ENCODE results near the gene ADAM12. TPM values are rescaled to one million over a fixed set of nuclear protein-coding genes. Genes with fewer than 3 reads are reported as not detected.

Gene ADAM12
- total and polyA plus RNA-seq, 9 of the 15 experiments (the other 6 are each of a cell fraction or from before 2014, with no cell fraction given): not detected

GRCh38 chr10:125983161-125983560 lies 405.1 kb downstream of the ADAM12 start:
- ATAC-seq (no peak), DNase-seq (ENCODE audit: extremely low read depth in 1 of 4, low spot score in 3 of 4) (no peak), FAIRE-seq (no peak)
- Histone ChIP-seq H3K4me3 (no peak overlapping the region), H3K4me2 (ENCODE audit: insufficient read depth, low read length) (no peak overlapping the region), H2AFZ (ENCODE audit: low read depth, low read length) (no peak overlapping the region), H3K36me3 (ENCODE audit: control insufficient read depth, insufficient read depth, low read length) (no peaks in the 10 kb centered on the region), H3K27ac (ENCODE audit: extremely low read depth, low read depth, low read length) (no peak overlapping the region), H3K9me1 (ENCODE audit: control insufficient read depth, insufficient read depth, low read length) (no peaks in the 10 kb centered on the region), H4K20me1 (replicated peaks; ENCODE audit: control insufficient read depth, insufficient read depth, low read length) (peaks cover 3% of the 10 kb centered on the region; the same call in 1 of the 2 replicates), H3K4me1 (replicated peaks in 1 of 2; ENCODE audit: control insufficient read depth in 2 of 2, insufficient read depth in 2 of 2, low read length in 2 of 2) (no peaks in the 10 kb centered on the region; a peak in 1 of 5 replicates), H3K27me3 (ENCODE audit: control insufficient read depth in 2 of 2, insufficient read depth in 2 of 2, low read length in 2 of 2) (peaks cover 0 to 7% of the 10 kb centered on the region in 2 experiments; a peak in 2 of 5 replicates), H3K9me3 (replicated peaks; ENCODE audit: control insufficient read depth, insufficient read depth, low read depth, low read length) (no peaks in the 10 kb centered on the region), H3K9ac (ENCODE audit: insufficient read depth in 1 of 2, low read depth in 2 of 2, low read length in 2 of 2) (no peak overlapping the region), H3K79me2 (ENCODE audit: control insufficient read depth, insufficient read depth, low read length) (no peaks in the 10 kb centered on the region)
- 2% methylated on average over 6 of the region's 6 CpGs for WGBS (ENCODE audit: insufficient coverage, low coverage, missing lambda C conversion rate)
- POLR2A ChIA-PET: interaction anchor here (0.5 kb wide), 1 partner anchor 114 kb away, joined by 3 read pairs; no protein-coding TSS in a partner anchor
- intact Hi-C loops (cut with micrococcal nuclease): loop anchor here (2.0 to 10.0 kb wide), 6 partner anchors 116 to 1872 kb away; partner anchors contain the start of gene ADAM12
- no TSS peak for BruUV-seq (replicated peaks)
- in situ Hi-C loops (cut with MboI): loop anchor here (10.0 kb wide), 1 partner anchor 522 kb away; no protein-coding TSS in a partner anchor
- CTCF ChIA-PET (ENCODE audit: low intra/inter-chr PET ratio): interaction anchor here (0.7 to 1.0 kb wide), 2 partner anchors 115 to 209 kb away, joined by 3 to 4 read pairs; no protein-coding TSS in a partner anchor
- no peak for TF ChIP-seq HNRNPLL (IDR thresholded peaks at IDR 0.05; ENCODE audit: low read depth, low read length, poor library complexity, severe bottlenecking)
- TF ChIP-seq CHAMP1 (IDR thresholded peaks at IDR 0.05): no peak
- no peak for TF ChIP-seq POLR3G (IDR thresholded peaks at IDR 0.05; ENCODE audit: extremely low read depth, insufficient read length, insufficient replicate concordance)
- no peak for TF ChIP-seq NBN (IDR thresholded peaks at IDR 0.05; ENCODE audit: low read depth)
- no peak for TF ChIP-seq SMARCB1 (IDR thresholded peaks at IDR 0.05; ENCODE audit: insufficient read length, low read depth)
- TF ChIP-seq ETS1 (conservative IDR thresholded peaks at IDR 0.05; ENCODE audit: control insufficient read depth, low read depth, low read length): no peak
- TF ChIP-seq KLF16 (IDR thresholded peaks at IDR 0.05): no peak
- TF ChIP-seq KAT2B (IDR thresholded peaks at IDR 0.05; ENCODE audit: low read depth, low read length): no peak
- TF ChIP-seq CREB3L1 (IDR thresholded peaks at IDR 0.05; ENCODE audit: borderline replicate concordance, low read depth): no peak
- no peak for TF ChIP-seq GABPB2 (CRISPR knock-in tag; conservative IDR thresholded peaks at IDR 0.05)
- no peak for TF ChIP-seq ESRRA (IDR thresholded peaks at IDR 0.05; ENCODE audit: borderline replicate concordance, low read depth)
- no peak for TF ChIP-seq ZNF57 (CRISPR knock-in tag; IDR thresholded peaks at IDR 0.05)
- no peak for TF ChIP-seq STAT6 (CRISPR knock-in tag; IDR thresholded peaks at IDR 0.05)
- TF ChIP-seq SMAD3 (CRISPR knock-in tag; conservative IDR thresholded peaks at IDR 0.05): no peak
- no peak for TF ChIP-seq CTBP1 (IDR thresholded peaks at IDR 0.05; ENCODE audit: borderline replicate concordance)

Data from K562 (cell line).